ENCODE data around the gene GINS1.

The GINS1 gene

DNA sequence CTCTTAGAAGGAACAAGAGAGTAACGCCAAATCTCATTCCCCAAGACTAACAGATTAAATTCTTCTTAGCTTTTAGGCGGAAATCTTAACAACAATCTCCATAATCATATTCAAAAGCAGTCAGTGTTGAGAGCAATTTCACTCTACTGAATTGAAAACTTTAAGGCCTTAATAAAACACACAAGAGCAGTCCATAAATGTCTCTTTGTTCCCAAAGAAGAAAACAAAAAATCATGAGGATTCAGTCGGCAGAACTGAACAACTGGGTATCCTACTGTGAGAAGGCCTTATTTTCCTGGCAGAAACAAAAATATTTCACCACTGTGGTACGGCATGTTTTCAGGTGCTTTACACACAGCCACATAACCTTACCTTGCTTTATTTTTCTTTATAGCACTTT is 31.2 kb upstream of the GINS1 start:
- Histone ChIP-seq H3K4me1 (no peaks in the 10 kb centered on the region; the same call in 1 of the 2 replicates), H3K9me3 (no peaks in the 10 kb centered on the region), H3K27me3 (no peaks in the 10 kb centered on the region), H3K36me3 (peaks cover 8% of the 10 kb centered on the region; the same call in 1 of the 2 replicates), H3K4me3 (ENCODE audit: low read depth, low read length) (no peak overlapping the region)
- DNase-seq, result no peak
- TF ChIP-seq, protein P1, sequence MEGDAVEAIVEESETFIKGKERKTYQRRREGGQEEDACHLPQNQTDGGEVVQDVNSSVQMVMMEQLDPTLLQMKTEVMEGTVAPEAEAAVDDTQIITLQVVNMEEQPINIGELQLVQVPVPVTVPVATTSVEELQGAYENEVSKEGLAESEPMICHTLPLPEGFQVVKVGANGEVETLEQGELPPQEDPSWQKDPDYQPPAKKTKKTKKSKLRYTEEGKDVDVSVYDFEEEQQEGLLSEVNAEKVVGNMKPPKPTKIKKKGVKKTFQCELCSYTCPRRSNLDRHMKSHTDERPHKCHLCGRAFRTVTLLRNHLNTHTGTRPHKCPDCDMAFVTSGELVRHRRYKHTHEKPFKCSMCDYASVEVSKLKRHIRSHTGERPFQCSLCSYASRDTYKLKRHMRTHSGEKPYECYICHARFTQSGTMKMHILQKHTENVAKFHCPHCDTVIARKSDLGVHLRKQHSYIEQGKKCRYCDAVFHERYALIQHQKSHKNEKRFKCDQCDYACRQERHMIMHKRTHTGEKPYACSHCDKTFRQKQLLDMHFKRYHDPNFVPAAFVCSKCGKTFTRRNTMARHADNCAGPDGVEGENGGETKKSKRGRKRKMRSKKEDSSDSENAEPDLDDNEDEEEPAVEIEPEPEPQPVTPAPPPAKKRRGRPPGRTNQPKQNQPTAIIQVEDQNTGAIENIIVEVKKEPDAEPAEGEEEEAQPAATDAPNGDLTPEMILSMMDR (IDR thresholded peaks at IDR 0.05; ENCODE audit: low read depth, low read length), result no peak

GRCh38 chr20:25376886-25377285 is 30.6 kb upstream of the GINS1 start:
- no peak for DNase-seq
- Histone ChIP-seq H3K27me3 (no peaks in the 10 kb centered on the region), H3K4me3 (ENCODE audit: low read depth, low read length) (no peak overlapping the region), H3K9me3 (no peaks in the 10 kb centered on the region), H3K4me1 (no peaks in the 10 kb centered on the region; the same call in 1 of the 2 replicates), H3K36me3 (peaks cover 11% of the 10 kb centered on the region)
- TF ChIP-seq, protein P1 (IDR thresholded peaks at IDR 0.05; ENCODE audit: low read depth, low read length), result no peak

GRCh38 chr20:25378189-25378883 is 29.1 kb upstream of the GINS1 start:
- no peak overlapping the region for H3K4me3 ChIP-seq (ENCODE audit: low read depth, low read length)
- no peaks in the 10 kb centered on the region; the same call in 1 of the 2 replicates for H3K4me1 ChIP-seq
- DNase-seq, result no peak
- H3K9me3 ChIP-seq, result no peaks in the 10 kb centered on the region
- no peaks in the 10 kb centered on the region for H3K27me3 ChIP-seq
- TF ChIP-seq, protein P1 (IDR thresholded peaks at IDR 0.05; ENCODE audit: low read depth, low read length), result no peak
- peaks cover 19% of the 10 kb centered on the region for H3K36me3 ChIP-seq

DNA sequence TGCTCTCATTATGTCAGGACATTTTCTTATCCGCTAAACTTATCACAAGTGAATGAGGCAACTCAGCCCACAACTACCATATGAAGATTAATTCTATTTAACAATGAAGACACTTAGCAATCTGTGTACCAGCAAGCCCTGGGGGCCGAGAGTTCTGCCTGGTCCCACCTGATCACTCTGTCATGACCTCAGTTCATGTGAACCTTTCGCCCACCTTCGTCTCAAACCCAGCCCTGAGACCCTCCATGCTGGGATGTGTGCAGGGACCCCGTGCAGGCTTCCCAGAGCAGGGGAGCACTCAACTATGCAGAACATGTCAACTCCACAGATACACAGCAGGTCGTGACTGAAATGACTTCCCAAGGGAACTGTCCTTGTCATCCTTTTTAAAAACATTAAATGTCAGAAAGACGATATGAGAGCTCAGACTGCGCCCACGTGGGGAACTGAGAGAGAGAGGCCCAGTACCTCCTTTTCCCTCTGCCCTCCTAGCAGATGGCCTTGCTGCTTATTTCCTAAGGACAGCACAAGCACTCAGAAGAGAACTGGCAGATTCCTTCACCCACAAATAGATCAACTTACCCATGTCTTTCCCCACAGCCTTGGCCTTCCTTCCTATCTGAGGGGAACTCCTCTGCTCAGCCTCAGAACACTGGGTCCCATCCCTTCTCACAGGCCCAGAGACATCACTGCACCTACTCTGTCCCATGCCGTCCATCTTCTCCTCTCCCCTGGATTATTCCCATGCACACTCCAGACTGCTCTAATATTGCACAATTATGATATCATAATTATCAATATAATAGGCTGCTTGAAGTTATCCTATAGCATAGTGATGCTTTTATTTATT is 28.4 kb upstream of the GINS1 start:
- Histone ChIP-seq H3K27me3 (no peaks in the 10 kb centered on the region), H3K4me1 (no peaks in the 10 kb centered on the region; the same call in 1 of the 2 replicates), H3K9me3 (no peaks in the 10 kb centered on the region), H3K36me3 (peaks cover 19% of the 10 kb centered on the region), H3K4me3 (ENCODE audit: low read depth, low read length) (no peak overlapping the region)
- DNase-seq, result no peak
- TF ChIP-seq, protein P1 (IDR thresholded peaks at IDR 0.05; ENCODE audit: low read depth, low read length), result no peak

- TF ChIP-seq, protein P1 (IDR thresholded peaks at IDR 0.05; ENCODE audit: low read depth, low read length), result no peak
- H3K9me3 ChIP-seq, result no peaks in the 10 kb centered on the region
- DNase-seq, result no peak
- no peaks in the 10 kb centered on the region for H3K27me3 ChIP-seq
- H3K36me3 ChIP-seq, result peaks cover 13% of the 10 kb centered on the region
- no peak overlapping the region for H3K4me3 ChIP-seq (ENCODE audit: low read depth, low read length)
- no peaks in the 10 kb centered on the region; the same call in 1 of the 2 replicates for H3K4me1 ChIP-seq
These were observed 26.4 kb upstream of the GINS1 start for GRCh38 chr20:25380945-25381614.

All from BE2C (cell line).